ENCODE data around the gene LY6G5B. TPM values are rescaled to one million over a fixed set of nuclear protein-coding genes. Genes with fewer than 3 reads are reported as not detected.

LY6G5B gene
- total and polyA plus RNA-seq, 2 experiments from 2014 or later: 5.9 to 7.5 TPM

DNA sequence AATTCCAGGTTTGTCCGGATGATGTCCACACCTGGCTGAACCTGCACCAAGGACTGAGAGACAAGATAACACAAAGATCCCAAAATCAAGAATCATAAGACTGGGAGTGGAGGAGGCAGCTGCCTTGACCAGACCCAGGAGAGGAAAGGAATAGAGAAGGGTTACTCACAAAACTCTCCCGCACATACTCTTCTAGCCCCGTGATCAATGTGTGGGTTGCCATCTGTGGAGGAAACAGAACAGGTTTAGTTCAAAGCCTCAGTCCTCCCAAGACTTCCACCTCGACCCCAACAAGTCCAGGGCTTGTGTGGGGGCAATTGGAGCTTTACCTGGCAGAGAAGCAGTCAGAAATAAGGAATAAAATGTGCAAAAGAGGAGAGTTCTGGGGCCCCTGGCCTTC is 28.4 kb upstream of the LY6G5B start:
- TF ChIP-seq EZH2phosphoT487 (IDR thresholded peaks at IDR 0.05; ENCODE audit: insufficient read depth, low read depth): no peak
- no peak for TF ChIP-seq EZH2 (IDR thresholded peaks at IDR 0.05; ENCODE audit: insufficient read depth, poor library complexity, severe bottlenecking)
- no peak for DNase-seq
- Histone ChIP-seq H3F3A (ENCODE audit: insufficient read depth) (peaks cover 51% of the 10 kb centered on the region), H3K4me2 (ENCODE audit: unreplicated experiment) (no peak overlapping the region), H4K20me1 (ENCODE audit: insufficient read depth) (no peaks in the 10 kb centered on the region), H3K9me3 (ENCODE audit: low read depth) (no peaks in the 10 kb centered on the region), H3K27me3 (replicated peaks; ENCODE audit: insufficient read depth) (no peaks in the 10 kb centered on the region), H3K4me1 (ENCODE audit: insufficient read depth) (peaks cover 12% of the 10 kb centered on the region), H3K9ac (no peak overlapping the region), H3K27ac (no peak overlapping the region), H3K9me2 (ENCODE audit: insufficient read depth) (no peaks in the 10 kb centered on the region), H3K36me3 (ENCODE audit: low read depth) (peaks cover 51% of the 10 kb centered on the region), H2AFZ (no peak overlapping the region), H3K79me2 (ENCODE audit: insufficient read depth) (no peaks in the 10 kb centered on the region), H3K4me3 (no peak overlapping the region)
- 78 to 86% methylated on average over 4 of the region's 4 CpGs for WGBS, 2 experiments (ENCODE audit: low coverage in 1 of 2, low lambda C conversion rate in 2 of 2, missing lambda C conversion rate in 2 of 2)
- in situ Hi-C loops (cut with MboI): no loop called here

DNA sequence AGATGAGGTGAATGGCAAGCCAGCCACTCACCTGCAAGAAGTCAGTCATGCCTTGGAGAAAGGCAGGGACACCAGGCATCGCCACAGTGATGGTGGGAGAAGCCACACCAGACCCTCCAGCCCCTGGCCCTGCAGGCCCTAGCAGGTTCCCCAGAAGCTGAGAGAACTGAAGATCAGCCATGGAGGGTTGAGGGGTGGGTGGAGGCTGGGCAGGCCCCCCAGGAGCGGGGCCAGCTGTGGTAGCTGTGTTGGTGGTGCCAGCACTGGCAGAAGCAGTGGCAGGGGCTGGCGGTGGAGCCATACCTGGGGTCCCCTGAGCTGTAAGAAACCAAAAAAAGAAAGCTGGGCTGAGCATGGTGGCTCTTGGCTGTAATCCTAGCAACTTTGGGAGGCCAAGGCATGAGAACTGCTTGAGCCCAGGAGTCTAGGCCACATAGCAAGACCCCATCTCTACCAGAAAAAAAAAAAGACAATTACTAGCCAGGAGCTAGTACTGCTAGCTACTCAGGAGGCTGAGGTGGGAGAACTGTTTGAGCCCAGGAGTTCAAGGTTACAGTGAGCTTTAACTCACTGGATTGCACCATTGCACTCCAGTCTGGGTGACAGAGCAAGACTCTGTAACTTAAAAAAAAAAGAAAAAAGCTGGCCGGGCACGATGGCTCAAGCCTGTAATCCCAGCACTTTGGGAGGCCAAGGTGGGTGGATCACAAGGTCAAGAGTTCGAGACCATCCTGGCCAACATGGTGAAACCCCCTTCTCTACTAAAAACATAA is 26.8 kb upstream of the LY6G5B start:
- Histone ChIP-seq H3K4me2 (ENCODE audit: unreplicated experiment) (no peak overlapping the region), H3K27ac (no peak overlapping the region), H3K9ac (no peak overlapping the region), H3K4me3 (no peak overlapping the region), H3K9me3 (ENCODE audit: low read depth) (no peaks in the 10 kb centered on the region), H2AFZ (no peak overlapping the region), H3K4me1 (ENCODE audit: insufficient read depth) (peaks cover 12% of the 10 kb centered on the region), H3K79me2 (ENCODE audit: insufficient read depth) (peaks cover 12% of the 10 kb centered on the region), H3F3A (ENCODE audit: insufficient read depth) (peaks cover 37% of the 10 kb centered on the region), H3K9me2 (ENCODE audit: insufficient read depth) (no peaks in the 10 kb centered on the region), H3K27me3 (replicated peaks; ENCODE audit: insufficient read depth) (no peaks in the 10 kb centered on the region), H4K20me1 (ENCODE audit: insufficient read depth) (no peaks in the 10 kb centered on the region), H3K36me3 (ENCODE audit: low read depth) (peaks cover 45% of the 10 kb centered on the region)
- in situ Hi-C loops (cut with MboI): no loop called here
- TF ChIP-seq EZH2 (IDR thresholded peaks at IDR 0.05; ENCODE audit: insufficient read depth, poor library complexity, severe bottlenecking) (no peak), EZH2phosphoT487 (IDR thresholded peaks at IDR 0.05; ENCODE audit: insufficient read depth, low read depth) (no peak)
- no peak for DNase-seq
- whole genome bisulfite sequencing, 2 experiments (ENCODE audit: low coverage in 1 of 2, low lambda C conversion rate in 2 of 2, missing lambda C conversion rate in 2 of 2): 91 to 93% methylated on average over 6 of the region's 6 CpGs

DNA sequence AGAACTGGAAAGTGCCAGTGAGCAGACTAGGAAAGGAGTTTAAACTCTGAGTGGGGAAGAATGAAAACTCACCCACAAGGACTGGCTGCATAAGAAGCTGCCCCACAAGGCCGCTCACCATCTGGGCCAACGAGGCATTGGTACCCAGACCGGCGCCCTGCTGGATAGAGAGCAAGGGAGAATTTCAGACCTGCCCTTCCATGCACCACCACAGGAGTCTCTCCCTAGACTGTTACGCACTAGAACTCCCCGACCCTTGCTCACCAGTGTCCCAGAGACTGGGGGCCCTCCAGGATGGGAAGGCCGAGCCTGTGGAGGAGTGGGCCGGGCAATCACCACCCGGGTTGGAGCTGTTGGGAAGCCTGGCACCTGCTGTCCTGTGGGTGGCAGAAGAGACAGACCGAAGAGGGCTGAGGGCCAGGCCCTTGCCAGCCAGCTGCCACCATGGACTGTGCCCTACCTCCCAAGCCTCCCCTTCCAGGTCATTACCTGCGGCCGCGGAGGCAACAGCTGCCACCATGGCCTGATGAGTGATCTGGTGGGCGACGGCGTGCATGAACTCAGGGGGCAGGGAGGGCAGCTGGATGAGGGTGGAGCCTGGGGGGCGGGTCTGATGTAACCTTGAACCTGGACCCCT is 25.8 kb upstream of the LY6G5B start:
- peaks cover 20% of the 10 kb centered on the region for H3K79me2 ChIP-seq (ENCODE audit: insufficient read depth)
- H3F3A ChIP-seq (ENCODE audit: insufficient read depth): peaks cover 28% of the 10 kb centered on the region
- 87 to 92% methylated on average over 14 to 17 of the region's 17 CpGs for WGBS, 2 experiments (ENCODE audit: low coverage in 1 of 2, low lambda C conversion rate in 2 of 2, missing lambda C conversion rate in 2 of 2)
- H3K4me2 ChIP-seq (ENCODE audit: unreplicated experiment): no peak overlapping the region
- H3K4me1 ChIP-seq (ENCODE audit: insufficient read depth): peaks cover 11% of the 10 kb centered on the region
- TF ChIP-seq EZH2phosphoT487 (IDR thresholded peaks at IDR 0.05; ENCODE audit: insufficient read depth, low read depth) (no peak), EZH2 (IDR thresholded peaks at IDR 0.05; ENCODE audit: insufficient read depth, poor library complexity, severe bottlenecking) (no peak)
- in situ Hi-C loops (cut with MboI): no loop called here
- no peak for DNase-seq
- H3K27me3 ChIP-seq (replicated peaks; ENCODE audit: insufficient read depth): no peaks in the 10 kb centered on the region
- no peaks in the 10 kb centered on the region for H3K9me2 ChIP-seq (ENCODE audit: insufficient read depth)
- no peak overlapping the region for H2AFZ ChIP-seq
- no peak overlapping the region for H3K9ac ChIP-seq
- H4K20me1 ChIP-seq (ENCODE audit: insufficient read depth): no peaks in the 10 kb centered on the region
- no peak overlapping the region for H3K4me3 ChIP-seq
- no peak overlapping the region for H3K27ac ChIP-seq
- H3K36me3 ChIP-seq (ENCODE audit: low read depth): peaks cover 50% of the 10 kb centered on the region
- no peaks in the 10 kb centered on the region for H3K9me3 ChIP-seq (ENCODE audit: low read depth)

DNA sequence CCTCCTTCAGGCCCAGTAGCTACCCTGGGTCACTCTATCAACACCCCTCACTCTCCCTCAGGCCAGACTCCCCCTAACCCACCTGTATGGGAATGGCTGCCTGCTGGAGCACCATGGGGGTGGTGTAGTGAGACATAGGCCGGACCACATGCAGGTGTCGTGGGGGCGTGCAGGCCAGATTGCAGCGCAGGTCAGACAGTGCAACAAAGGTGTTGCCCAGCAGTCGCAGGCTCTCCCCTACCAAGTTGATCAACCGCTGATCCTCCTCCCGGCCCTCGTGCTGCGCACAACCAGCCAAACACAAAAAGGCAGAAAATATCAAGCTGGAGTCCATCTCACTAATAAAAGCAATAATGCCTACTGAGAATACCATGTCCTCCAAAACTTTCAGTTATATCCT is 24.5 kb upstream of the LY6G5B start:
- DNase-seq: no peak
- Histone ChIP-seq H3K9me3 (ENCODE audit: low read depth) (no peaks in the 10 kb centered on the region), H3K27ac (no peak overlapping the region), H3F3A (ENCODE audit: insufficient read depth) (peaks cover 14% of the 10 kb centered on the region), H3K36me3 (ENCODE audit: low read depth) (peaks cover 51% of the 10 kb centered on the region), H3K9me2 (ENCODE audit: insufficient read depth) (no peaks in the 10 kb centered on the region), H4K20me1 (ENCODE audit: insufficient read depth) (no peaks in the 10 kb centered on the region), H3K4me3 (no peak overlapping the region), H3K9ac (no peak overlapping the region), H3K79me2 (ENCODE audit: insufficient read depth) (peaks cover 33% of the 10 kb centered on the region), H3K4me2 (ENCODE audit: unreplicated experiment) (no peak overlapping the region), H3K27me3 (replicated peaks; ENCODE audit: insufficient read depth) (no peaks in the 10 kb centered on the region), H3K4me1 (ENCODE audit: insufficient read depth) (peaks cover 3% of the 10 kb centered on the region; the same call in 1 of the 2 replicates), H2AFZ (no peak overlapping the region)
- in situ Hi-C loops (cut with MboI): no loop called here
- TF ChIP-seq EZH2phosphoT487 (IDR thresholded peaks at IDR 0.05; ENCODE audit: insufficient read depth, low read depth): no peak
- TF ChIP-seq EZH2 (IDR thresholded peaks at IDR 0.05; ENCODE audit: insufficient read depth, poor library complexity, severe bottlenecking): no peak
- WGBS, 2 experiments (ENCODE audit: low coverage in 1 of 2, low lambda C conversion rate in 2 of 2, missing lambda C conversion rate in 2 of 2): 99% methylated on average over 9 of the region's 9 CpGs
